Activated T-cell treated with anti-CD3 and anti-CD28 coated beads for 24 hours (primary cell): ENCODE results near the gene DNAH10.
A peak's percentile ranks its signal among the peaks of the same experiment; 100 is the strongest.

Experiments used
- DNase-seq: peaks from one replicate; pipeline ENCODE4 v3.0.0-alpha.2; 2020; ENCODE audit warnings: low read depth

DNAH10 gene

DNA sequence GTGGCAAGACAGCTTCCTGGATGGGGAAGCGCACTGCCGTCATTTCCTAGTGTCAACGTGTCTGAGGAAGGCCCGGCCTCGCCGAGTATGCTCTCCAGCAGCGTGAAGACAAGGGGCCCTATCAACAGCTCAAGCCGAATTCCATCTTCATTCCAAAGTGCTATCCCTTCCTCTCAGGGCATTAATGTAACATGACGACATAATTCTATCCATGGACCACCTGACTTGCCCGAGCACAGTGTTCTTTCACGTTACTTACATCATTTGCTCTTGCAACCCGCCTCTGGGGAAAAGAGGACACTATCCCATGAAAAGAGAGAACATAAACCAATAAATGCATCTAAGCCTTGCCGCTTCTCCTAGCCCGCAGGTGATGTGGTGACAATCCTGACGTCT is 187.7 kb downstream of the DNAH10 start:
- DNase-seq: no peak

DNA sequence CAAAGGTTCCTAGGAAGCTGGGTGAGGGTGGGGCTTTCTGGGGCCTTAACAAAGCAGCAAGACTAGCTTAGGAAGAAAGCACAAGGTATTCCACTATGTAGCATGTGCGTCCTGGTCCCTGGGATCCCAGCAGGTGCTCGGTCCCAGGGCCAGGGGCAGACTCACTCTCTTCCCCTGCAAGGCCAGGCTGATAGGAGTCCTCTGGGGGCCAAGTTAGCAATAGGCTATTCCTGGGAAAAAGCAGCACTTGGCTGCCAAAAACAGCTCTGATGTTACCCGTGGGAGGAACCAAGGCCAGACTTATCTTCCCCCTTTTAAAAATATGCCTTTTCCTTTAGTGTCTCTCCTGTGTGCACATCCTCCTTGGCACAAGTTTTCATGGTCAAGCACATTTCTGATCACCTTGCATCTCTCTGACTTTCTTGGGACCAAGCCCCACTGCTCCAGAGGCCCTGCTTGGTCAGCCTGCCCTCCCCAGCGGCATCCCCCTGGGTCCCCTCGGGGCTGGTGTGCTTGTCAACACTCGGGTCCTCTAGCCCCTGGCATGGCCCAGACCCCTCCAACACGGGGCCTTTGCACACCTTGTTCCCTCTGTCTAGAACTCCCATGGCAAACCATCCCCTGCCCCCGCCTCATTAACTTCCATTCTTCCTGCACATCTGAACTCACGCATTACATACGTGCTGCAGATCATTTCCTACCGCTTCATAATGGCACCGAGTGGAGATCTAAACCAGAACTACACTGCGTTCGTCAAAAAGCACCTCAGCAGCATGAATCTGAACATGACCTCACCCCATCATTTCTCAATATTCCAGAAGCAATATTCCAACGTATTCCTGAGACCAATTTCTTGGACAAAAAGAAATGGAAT is 188.6 kb downstream of the DNAH10 start:
- DNase-seq: no peak

DNA sequence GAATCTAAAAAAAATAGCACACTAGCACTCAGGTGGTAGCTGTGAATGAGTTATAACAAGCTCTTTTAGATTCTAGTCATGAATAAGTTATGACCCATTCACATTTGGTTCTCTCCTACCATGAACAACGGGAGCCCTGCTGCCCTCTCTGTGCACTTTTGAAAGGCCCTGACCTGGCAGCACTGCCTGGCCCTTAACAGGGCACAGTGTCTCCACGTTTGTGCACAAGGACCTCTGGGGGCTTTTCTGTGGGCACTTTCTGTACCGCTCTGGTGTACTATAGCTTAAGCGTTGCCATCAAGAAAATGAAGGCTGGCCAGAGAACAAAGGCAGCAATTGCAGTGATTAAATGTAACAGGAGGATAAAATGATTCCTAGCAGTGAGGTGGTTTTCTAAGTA is 189.4 kb downstream of the DNAH10 start:
- DNase-seq: no peak

DNA sequence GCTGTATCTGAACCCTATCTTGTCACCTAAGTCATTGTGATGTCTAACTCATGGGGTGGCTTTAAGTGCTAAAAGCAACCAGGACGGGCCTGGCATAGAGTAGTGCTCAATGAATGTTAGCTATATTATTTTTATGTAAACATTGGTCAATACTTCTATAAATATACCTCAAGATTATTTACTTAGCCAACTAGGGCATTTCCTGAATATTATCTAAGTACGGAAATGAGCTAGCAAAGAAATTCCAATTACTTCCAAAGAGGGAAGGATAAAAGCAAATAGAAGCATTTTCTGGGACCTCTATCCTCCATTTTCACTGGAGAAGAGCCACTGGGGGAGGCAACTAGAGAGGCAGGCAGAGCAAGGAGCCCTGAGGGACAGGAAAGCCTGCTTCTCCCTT is 189.9 kb downstream of the DNAH10 start:
- DNase-seq: no peak

DNA sequence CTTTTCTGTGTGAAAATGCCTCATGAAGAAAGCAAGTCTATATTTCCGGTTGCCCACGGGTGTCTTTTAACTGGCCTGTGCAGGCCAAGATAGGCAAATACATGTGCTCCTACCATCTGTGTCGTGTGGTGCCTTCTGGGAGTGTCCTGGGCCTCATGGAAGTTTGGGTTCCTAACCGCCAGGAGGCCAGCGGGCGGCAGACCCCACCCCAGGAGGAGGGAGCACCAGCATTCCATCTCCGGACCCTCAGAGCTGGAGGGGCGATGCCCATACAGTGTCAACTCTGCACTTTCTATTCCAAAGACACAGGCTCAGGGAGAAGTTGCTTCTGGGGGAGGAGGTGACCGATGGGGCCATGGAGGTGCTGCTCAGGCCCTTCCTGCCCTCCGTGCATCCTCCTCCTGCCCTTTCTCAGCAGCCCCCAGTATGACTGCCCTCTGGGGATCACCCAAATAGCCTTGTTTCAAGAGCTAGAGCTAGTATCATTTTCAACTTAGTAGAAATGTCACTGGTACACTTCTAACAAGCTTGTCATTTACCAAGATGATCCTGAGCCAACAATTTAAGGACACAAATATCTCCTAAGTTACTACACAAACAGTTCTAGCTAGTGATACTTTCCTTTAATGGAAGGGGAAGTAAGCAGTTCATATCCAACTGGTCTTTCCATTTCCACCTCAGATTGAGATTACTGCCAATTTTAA is 192.7 kb downstream of the DNAH10 start:
- DNase-seq: no peak

DNA sequence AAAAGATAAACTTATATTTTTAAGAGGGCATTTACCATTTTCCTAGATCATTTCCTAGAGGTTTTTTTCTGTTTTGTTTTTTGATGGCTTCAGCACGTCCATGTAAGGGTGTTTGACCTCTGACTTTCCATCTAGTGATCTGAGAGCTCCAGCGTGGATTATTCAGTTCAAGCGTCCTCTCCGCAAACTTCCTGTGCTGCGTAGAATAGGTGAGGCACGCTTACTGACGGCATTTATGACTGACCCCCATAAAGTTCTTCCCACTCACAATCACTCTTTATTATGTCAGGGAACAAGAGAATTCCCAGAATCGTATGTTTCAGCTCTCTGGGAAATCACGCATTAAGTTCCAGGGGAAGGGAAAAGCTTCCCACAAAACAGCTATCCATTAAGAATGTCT is 194.1 kb downstream of the DNAH10 start:
- DNase-seq: no peak

DNA sequence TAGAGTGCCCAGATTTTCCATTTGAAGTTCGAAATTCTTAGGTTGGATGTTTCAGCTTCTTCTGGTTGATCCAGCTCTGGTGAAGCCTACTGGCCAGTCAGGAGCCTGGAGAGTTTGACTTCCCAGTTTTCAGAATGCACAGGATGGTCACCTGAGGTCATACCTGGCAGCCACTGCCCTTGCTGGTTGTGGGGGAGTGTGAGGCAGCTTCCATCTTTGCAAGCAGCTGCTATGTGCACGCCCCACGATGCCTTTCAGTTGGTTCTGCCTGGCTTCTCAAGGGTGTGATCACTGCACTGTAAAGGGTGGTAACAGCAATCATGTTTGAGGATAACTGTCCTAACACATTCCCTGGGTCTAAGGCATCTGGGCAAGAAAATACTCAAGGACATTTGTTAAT is 195.1 kb downstream of the DNAH10 start:
- DNase-seq: no peak

DNA sequence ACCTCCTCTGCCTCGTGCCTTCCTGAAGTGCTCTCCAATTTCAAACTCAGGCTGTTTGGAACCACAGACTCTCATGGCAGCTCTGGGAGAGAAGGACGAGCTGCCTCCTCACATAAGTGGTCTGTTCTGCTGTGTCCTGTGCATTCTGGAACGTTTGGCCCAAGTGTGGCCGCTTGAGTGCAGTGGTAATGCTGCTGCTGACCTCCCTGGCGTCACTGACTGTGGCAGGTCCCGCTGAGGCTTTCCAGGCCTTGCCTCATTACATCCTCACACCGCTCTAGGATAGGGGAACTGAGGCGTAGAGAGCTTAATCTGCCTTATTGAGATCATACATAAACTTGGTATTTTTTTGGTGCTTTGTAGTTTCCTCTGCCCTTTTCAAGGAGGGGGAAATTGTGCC is 196.4 kb downstream of the DNAH10 start:
- no peak for DNase-seq

DNA sequence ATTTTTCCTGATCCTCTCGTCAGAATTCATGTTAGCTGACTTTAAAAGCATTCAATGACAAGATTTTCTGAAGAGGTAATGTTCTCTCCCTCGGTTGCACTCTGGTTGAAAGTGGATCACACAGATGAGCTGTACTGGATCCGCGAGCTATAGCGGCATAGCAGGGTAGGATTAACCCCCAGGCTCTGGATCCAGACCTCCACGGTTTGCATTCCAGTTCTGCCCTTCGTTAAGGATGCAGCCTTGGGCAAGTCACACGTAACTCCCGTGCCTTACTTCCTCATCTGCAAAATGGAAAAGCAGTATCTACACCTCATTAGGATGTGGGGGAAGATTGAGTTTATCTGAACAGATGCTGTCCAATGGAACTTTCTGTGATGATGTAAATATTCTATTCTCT is 196.8 kb downstream of the DNAH10 start:
- DNase-seq: no peak

DNA sequence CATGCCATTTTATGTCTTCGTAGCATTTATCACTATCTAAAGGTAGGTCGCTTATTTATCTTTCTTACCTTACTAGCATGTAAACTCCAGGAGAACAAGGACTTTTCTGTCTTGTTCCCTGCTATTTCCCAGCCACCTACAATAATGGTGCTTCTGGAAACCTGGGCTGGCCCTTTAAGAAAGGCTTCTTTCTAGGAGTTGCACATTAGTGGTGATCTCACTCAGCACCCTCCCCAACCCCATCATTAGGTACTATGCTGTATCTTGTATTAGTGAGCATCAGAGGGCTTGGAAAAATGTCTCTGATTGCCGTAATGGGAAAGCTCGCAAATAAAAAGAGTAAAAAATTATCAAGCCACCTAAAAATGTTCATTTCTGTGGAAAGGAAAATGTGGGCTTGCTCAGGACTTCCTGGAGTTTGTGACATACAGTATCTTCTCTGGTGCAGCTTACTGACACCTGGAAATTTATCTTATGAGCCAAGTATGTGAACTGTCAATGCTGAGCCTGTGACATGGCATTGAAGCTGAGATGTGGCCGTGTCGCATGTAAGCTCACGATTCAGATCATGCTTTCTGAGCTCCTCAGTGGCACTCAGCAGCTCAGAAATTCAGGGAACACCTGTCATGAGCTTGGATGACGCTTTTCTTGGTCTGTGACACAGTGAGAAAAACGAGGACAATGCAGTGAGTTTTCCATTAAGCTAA is 198.1 kb downstream of the DNAH10 start:
- DNase-seq: no peak

DNA sequence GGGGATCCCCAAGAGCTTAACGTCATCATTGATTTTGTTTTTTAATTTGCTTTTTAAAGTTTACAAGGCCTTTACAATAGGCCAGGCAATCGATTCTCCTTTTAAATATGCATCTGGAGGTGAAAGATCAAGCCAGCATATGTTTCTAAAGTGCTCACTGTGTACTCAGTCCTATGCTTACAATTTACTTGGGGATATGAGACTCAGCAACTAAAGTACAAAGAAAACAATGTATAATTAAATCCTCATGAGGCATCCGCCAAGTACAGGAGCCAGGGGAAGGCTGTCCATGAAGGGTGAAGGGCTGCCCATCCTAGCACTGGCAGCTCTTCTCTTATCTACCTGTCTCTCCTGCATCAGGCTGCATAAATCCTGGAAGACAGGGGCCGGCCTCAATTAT is 198.8 kb downstream of the DNAH10 start:
- no peak for DNase-seq

DNA sequence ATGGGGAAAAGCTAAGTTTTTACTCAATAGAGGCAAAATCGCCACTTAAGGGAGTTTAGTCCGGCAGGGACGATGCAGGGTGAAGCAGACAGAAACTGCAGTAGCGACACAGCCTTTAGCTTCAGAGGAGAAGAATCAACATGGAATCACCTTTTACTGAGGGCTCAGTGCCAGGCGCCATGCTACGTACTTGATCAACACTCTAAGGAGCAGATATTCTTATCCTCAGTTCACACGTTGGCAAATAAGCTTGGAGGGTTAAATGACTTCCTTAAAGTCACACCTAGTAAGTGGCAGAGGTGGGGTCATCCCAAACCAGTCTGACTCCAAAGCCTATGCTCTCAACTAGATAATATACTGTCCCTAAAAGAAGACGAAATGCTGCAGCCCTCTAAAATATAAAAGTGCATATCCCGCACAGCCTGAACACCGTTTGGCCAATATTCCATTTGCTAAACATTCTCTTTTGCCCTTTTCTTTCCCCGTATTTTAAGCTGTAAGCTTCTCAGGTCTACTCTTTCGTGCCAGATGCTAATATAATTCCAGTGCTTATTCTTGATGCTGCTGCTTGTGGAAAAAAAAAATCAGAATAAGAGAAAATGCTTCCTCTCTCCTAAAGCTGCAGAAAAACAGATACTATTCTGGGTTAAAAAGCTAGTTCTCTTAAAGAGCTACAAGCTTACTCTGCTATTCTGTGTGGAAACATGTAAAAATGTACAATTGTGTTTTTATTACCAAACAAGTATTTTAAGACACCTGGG is 199.7 kb downstream of the DNAH10 start:
- DNase-seq: no peak

DNA sequence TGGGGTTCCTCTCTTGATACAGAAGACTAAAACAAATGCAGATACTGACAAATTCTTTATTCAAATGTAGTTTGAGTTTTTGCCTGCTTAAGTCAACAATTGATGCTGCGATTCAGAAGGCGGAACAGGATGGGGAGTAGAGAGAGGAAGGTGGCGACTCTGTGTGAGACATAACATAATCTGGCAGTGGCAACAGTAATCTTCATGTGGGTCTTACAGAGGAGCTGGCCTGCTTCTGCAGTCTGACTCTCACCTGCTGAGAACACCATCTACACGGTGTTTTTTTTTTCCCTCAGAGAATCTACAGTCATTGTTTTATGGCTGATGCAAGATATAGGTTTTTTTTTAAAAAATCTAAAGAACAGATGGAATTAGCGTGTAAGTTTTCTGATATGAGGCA is 200.4 kb downstream of the DNAH10 start:
- DNase-seq: no peak

DNA sequence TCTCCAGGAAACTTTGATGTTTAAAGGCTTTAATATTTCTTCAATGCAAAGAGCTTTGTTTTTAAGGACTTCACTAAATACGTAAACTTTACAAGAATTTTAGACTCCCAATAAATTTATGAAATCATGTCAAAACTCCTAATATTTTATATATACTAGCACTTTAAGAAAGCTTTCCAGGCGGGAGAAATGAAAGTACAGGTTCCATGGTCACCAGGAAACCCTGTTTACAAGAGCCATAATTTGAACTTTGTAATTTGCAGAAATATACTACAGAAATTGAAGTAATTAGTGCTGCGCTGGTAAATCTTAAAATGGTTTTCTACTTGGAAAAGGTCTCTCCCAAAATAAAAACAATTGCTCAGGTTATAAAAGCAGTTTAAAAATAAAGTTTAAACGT is 201.7 kb downstream of the DNAH10 start:
- no peak for DNase-seq

DNA sequence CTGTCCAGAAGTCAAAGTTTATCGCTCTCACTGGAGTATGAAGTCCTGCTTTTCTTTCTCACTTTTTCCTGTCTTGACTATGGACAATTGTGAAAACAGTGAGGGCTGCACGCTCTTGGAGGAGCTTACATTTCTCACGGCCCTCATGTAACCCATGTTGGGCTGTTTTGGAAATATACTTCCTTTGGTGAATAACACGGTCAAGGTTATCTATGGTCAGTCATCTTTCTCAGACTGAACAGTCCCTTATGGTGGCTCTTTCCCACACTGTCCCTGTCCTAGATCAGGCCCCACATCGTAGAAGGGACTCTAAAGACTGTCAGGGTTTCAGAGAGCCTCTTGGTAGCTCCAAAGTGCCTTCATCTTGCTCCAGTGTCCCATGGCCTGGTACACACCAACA is 203.3 kb downstream of the DNAH10 start:
- no peak for DNase-seq

DNA sequence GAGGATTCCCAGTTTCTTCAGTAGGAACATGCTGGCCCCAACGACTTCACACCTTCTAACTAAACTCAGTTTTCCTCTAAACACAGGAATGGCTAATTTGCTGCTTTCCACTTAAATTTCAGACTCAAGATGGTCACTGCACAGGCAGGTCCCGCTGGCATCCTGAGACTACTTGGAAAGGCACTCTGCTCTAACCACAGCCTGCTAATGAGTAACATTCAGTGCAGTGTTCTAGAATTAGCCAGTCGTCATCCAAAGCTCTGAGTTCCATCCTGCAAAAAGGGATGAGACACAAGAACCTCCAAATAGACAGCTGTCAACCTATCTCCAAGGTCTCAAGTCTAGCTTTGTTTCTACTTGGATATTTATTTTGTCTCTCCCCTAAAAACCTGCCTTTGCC is 204.5 kb downstream of the DNAH10 start:
- no peak for DNase-seq

DNA sequence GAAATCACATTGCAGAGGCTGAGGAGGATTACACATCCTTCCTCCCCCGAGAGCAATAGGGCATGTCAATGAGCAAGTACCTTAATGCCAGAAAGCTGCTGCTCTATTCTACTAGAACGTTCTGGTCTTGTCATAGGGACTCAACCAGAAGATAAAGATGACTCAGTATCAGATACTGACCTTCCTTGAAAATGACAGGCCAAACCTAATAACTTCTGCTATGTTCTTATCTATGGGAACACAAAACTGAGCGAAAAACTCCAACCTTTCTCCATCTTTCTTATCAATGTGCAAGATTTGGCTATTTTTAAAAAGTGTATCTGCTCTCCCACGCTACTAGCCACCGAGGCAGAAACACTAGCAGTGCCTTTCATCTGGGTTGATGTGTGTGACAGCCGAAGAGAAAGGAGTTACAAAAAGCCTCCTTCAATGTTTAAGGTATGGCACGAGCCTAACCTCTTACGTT is 205.1 kb downstream of the DNAH10 start:
- no peak for DNase-seq

DNA sequence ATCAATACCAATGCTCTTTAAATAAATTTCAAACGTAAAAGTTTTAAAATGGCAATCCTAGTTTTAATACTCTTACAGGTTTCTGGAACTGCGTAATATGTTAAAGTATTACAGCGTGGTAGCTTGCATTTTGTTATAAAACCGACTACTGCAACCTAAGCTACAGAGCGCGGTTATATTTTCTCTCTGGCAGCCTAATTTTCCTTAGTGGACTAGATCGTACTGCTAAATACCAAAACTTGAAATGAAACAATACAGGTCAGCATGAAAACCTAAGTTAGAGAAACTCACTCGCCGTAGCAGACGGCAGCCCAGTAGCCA is 209.3 kb downstream of the DNAH10 start:
- DNase-seq: no peak

DNA sequence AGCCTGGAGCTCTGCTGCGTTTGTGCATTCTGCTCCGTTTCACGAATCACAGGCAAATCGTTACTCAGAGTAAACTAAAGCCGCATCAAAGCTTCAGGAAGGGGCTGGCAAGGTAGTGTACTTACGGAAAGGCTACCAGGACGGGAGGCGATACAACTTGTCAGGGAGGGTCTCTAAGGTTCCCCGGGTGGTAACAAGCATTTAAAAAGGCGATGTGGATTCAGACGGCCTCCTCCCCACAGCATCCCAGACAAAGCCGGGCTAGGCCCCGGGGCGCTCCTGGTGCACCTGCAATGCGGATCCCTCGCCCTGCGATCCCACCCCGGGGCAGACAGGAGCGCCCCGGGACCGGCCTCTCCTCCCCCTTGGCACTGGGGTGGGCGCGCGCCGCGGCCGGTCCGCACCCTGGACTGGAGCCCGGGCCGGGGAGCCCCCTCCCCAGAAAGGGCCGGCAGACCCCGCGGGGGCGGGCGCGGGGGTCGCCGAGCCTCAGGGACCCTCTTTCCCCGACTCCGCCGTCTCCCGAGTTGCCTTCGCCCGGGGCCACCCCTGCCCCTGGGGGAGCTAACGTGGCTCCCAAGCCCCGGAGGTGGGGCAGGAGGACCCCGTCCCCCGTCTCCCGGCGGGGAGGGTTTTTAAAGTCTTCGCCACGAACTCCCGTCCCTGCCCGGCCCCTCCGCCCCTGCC is 209.8 kb downstream of the DNAH10 start:
- peak; percentile 21 for DNase-seq

DNA sequence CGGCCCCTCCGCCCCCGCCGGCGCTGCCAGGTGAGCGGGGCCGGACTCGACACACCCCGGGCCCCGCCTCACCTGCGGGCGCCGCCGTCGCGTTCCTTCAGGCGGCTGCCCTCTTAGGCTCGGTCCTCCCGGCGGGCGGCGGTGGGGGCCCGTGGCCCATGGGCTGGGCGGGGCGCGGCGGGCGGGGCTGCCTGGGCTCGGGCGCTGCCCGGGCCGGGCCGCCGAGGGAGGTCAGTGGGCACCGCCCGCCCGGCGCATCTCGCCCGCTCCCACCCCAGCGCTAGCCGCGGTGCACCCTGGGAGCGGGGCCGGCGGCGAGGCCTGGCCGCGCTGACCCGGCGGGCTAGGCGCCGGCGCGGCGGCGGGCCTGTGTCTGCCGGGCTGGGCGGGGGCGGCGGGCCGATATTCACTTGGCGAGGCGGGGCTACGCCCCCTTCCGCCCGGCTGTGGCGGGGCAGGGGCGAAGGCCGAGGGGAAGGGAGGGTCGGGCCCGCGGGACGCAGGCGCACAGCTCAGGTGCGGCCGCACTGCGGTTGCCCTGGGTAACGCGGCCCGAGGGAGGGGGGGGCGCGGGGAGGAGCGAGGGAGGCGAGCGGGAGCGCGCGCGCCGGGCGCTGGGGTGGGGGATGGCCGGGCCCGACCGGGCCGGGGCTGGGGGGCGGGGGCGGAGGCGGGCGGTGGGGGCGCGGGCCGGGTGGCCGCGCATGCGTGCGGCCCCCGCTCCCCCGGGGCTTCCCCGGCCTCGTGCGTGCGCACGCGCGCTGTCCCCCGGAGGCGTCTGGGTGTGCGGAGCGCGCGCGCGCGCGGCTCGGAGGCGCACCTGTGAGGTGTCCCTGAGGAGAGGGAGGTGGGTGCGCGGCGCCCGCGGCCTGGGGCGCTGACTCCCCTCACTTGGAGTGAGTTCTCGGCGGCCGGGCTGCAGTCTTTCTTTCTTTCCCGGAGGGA is 210.6 kb downstream of the DNAH10 start, which contains the start of the genes CCDC92 and ZNF664:
Gene CCDC92 (minus strand): TSS at position 375 of the 945 bp plus-strand sequence. CDS start 28,526 bp downstream, outside the sequence.
Gene ZNF664 (plus strand): TSS at position 759 of the 945 bp plus-strand sequence. CDS start 38,930 bp downstream, outside the sequence.
- DNase-seq: peak; percentile 94
